HG03025 (cell line): Measurements from ENCODE around the gene BRD2.
A peak's percentile ranks its signal among the peaks of the same experiment; 100 is the strongest.

Source experiments
- ATAC-seq: cut with Tn5 transposase; IDR thresholded peaks from one replicate; pipeline ENCODE4 v1.9.1; 2021; ENCODE audit warnings: mild to moderate bottlenecking, moderate library complexity; ENCODE audit not compliant: unreplicated experiment, low FRiP score

The BRD2 gene

GRCh38 chr6:32970413-32971241 lies 2.2 kb downstream of the BRD2 start:
- no peak for ATAC-seq

DNA sequence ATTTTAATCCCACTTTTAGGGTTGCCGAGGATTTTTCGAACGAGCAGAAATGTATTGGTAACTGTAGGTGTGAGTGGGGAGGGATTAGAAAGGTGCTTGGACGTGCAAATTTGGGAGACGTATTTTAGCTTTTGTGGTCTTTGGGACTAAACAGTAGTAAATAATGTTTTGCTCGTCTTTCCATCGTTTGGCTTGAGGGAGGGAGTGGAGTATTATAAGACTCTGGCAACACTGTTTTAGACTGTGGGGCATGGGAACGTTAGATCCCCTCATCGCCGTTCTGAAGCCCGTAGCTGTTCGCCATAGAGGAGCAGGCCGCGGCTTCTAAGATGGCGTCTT lies 2.8 kb downstream of the BRD2 start:
- no peak for ATAC-seq

GRCh38 chr6:32971581-32972352 lies 3.4 kb downstream of the BRD2 start:
- ATAC-seq: peak; percentile 40

- no peak for ATAC-seq
Measured at GRCh38 chr6:32972353-32973143, 4.2 kb downstream of the BRD2 start.

GRCh38 chr6:32973144-32974015 lies 5.0 kb downstream of the BRD2 start:
- no peak for ATAC-seq

DNA sequence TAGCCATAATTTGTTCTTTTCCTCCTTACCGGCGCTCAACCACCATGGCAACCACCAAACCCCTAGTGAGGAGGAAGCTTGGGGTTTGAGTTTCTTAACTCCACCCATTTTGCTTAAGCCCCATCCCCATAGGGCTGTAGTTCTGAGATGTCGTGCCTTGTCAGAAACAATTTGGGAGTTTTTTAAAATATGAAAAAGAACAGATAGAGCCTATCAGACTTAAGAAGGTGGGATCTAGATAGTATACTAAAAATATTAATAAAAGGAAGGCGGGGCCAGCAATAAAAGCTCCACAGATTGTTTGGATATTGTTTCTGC lies 5.6 kb downstream of the BRD2 start:
- ATAC-seq: no peak

GRCh38 chr6:32974541-32975308 lies 6.3 kb downstream of the BRD2 start:
- no peak for ATAC-seq

DNA sequence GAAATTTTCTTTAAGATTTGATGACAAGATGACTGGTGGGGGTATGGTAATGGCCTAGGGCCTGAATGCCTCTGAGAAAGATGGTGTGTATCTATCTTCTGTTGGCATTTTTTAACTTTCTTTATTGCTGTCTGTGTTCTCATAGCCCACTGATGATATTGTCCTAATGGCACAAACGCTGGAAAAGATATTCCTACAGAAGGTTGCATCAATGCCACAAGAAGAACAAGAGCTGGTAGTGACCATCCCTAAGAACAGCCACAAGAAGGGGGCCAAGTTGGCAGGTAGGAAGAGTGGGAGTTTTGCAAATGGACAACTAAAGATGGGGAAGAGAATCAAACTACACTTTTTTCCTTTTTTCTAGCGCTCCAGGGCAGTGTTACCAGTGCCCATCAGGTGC lies 7.5 kb downstream of the BRD2 start:
- ATAC-seq: no peak

GRCh38 chr6:32976334-32977069 lies 8.1 kb downstream of the BRD2 start:
- ATAC-seq: no peak

GRCh38 chr6:32977272-32977952 lies 9.0 kb downstream of the BRD2 start:
- no peak for ATAC-seq

- no peak for ATAC-seq
Measured at GRCh38 chr6:32977953-32978324, 9.5 kb downstream of the BRD2 start.

DNA sequence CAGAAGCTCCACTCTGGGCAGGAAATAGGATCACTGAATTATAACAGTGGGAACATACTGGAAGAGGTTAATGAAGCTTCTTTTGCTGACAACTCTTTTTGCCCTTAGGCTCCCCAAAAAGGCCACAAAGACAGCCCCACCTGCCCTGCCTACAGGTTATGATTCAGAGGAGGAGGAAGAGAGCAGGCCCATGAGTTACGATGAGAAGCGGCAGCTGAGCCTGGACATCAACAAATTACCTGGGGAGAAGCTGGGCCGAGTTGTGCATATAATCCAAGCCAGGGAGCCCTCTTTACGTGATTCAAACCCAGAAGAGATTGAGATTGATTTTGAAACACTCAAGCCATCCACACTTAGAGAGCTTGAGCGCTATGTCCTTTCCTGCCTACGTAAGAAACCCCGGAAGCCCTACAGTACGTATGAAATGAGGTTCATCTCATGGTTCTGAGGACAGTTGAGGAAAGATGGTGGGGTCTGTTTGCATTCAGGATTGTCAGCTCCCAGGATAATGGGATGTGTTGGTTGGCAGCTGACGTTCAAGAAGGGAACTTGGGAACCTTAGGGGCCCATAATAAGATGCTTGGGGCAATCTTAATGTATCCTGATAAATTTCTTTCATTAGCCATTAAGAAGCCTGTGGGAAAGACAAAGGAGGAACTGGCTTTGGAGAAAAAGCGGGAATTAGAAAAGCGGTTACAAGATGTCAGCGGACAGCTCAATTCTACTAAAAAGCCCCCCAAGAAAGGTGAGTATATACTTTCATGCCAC lies 11.5 kb downstream of the BRD2 start:
- ATAC-seq: no peak

DNA sequence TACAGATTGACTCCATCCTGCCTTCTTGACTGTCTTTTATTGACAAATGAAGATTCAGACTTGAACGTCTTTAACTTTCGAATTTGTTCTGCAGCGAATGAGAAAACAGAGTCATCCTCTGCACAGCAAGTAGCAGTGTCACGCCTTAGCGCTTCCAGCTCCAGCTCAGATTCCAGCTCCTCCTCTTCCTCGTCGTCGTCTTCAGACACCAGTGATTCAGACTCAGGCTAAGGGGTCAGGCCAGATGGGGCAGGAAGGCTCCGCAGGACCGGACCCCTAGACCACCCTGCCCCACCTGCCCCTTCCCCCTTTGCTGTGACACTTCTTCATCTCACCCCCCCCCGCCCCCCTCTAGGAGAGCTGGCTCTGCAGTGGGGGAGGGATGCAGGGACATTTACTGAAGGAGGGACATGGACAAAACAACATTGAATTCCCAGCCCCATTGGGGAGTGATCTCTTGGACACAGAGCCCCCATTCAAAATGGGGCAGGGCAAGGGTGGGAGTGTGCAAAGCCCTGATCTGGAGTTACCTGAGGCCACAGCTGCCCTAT lies 12.2 kb downstream of the BRD2 start:
- ATAC-seq: no peak

- no peak for ATAC-seq
Measured at GRCh38 chr6:32982084-32982701, 13.8 kb downstream of the BRD2 start.

- ATAC-seq: no peak
Measured at GRCh38 chr6:32982702-32983492, 14.5 kb downstream of the BRD2 start.

GRCh38 chr6:32983493-32983848 lies 15.1 kb downstream of the BRD2 start:
- no peak for ATAC-seq
